ENCODE data around the gene POLR3A. TPM values are rescaled to one million over a fixed set of nuclear protein-coding genes. Genes with fewer than 3 reads are reported as not detected.

POLR3A gene
- total and polyA plus RNA-seq, 9 donors: 4.8 to 15.0 (median 12.8) TPM

DNA sequence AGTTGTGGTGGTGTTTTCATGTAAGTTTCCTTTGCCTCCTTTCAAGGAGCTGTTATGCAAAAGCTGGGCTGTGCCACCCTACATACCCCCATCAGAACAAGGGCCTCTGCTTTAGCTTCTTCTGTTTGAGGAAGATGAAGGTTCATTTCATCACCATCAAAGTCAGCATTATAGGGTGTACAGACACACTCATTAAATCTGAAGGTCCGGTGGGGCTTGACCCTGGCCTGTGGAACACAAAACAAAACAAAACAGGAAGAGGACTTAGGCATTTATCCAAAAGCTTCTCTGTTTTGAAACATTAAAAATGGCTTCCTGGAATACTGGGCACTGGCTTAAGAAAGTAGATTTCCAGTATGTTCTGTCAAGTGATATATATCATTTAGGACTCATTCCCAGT lies 15.8 kb downstream of the POLR3A start:
- no peak overlapping the region for H3K4me3 ChIP-seq
- no peak for TF ChIP-seq EP300 (IDR thresholded peaks at IDR 0.05)
- TF ChIP-seq, protein P1, sequence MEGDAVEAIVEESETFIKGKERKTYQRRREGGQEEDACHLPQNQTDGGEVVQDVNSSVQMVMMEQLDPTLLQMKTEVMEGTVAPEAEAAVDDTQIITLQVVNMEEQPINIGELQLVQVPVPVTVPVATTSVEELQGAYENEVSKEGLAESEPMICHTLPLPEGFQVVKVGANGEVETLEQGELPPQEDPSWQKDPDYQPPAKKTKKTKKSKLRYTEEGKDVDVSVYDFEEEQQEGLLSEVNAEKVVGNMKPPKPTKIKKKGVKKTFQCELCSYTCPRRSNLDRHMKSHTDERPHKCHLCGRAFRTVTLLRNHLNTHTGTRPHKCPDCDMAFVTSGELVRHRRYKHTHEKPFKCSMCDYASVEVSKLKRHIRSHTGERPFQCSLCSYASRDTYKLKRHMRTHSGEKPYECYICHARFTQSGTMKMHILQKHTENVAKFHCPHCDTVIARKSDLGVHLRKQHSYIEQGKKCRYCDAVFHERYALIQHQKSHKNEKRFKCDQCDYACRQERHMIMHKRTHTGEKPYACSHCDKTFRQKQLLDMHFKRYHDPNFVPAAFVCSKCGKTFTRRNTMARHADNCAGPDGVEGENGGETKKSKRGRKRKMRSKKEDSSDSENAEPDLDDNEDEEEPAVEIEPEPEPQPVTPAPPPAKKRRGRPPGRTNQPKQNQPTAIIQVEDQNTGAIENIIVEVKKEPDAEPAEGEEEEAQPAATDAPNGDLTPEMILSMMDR (IDR thresholded peaks at IDR 0.05): no peak
- TF ChIP-seq POLR2A (IDR thresholded peaks at IDR 0.05): no peak
- intact Hi-C loops (cut with DNase I): no loop called here
- no peaks in the 10 kb centered on the region for H3K9me3 ChIP-seq
- WGBS, 3 donors: 9 to 26% (median 11%) methylated on average over 1 of the region's 1 CpG
- no peaks in the 10 kb centered on the region for H3K4me1 ChIP-seq (ENCODE audit: insufficient read depth)
- H3K36me3 ChIP-seq: no peaks in the 10 kb centered on the region
- no peaks in the 10 kb centered on the region for H3K27me3 ChIP-seq
- no peak for DNase-seq
- no peak overlapping the region for H3K27ac ChIP-seq

DNA sequence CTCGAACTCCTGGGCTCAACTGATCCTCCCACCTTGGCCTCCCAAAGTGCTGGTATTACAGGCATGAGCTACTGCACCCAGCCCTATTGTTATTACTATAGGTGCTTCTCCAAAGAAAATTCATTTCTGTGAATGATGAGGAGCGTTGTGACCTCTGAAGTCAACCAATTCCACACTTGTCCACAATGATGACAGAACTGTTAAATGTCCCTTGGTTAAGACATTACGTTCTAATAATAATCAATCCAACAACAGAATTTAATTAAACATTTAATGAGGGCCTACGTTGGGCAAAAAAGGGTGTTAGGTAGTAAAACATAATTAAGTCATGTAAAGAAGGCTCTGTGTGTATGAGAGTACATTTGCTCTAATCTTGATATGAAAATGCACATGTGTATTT lies 18.2 kb downstream of the POLR3A start:
- no peaks in the 10 kb centered on the region for H3K27me3 ChIP-seq
- no peak overlapping the region for H3K27ac ChIP-seq
- H3K4me1 ChIP-seq (ENCODE audit: insufficient read depth): no peaks in the 10 kb centered on the region
- no peak overlapping the region for H3K4me3 ChIP-seq
- no peaks in the 10 kb centered on the region for H3K36me3 ChIP-seq
- intact Hi-C loops (cut with DNase I): no loop called here
- H3K9me3 ChIP-seq: no peaks in the 10 kb centered on the region
- 91 to 93% (median 92%) methylated on average over 4 of the region's 4 CpGs for WGBS, 3 donors
- no peak for DNase-seq
- TF ChIP-seq, protein P1 (IDR thresholded peaks at IDR 0.05): no peak
- TF ChIP-seq POLR2A (IDR thresholded peaks at IDR 0.05): no peak
- TF ChIP-seq EP300 (IDR thresholded peaks at IDR 0.05): no peak

DNA sequence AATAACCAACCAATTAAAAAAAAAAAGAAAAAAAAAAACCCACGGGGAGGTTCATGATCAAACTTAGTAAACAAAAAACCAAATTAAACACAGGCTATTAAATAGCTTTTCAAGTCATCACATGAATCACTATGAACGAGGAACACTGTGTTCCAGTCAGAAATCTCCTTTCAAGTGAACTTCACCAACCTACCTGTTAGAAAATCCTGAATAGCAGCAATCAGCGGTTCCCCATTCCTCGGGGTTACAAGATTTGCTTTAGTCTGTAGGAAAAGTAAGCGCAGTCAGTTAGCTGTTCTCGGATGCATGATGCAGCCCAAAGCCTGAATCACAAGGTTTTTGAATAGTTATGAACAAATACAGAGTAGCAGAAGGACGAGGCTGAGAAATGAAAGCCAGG lies 19.0 kb downstream of the POLR3A start:
- Histone ChIP-seq H3K4me1 (ENCODE audit: insufficient read depth) (no peaks in the 10 kb centered on the region), H3K27ac (no peak overlapping the region), H3K4me3 (no peak overlapping the region), H3K27me3 (no peaks in the 10 kb centered on the region), H3K36me3 (no peaks in the 10 kb centered on the region), H3K9me3 (no peaks in the 10 kb centered on the region)
- no peak for DNase-seq
- WGBS, 3 donors: 68 to 78% (median 74%) methylated on average over 7 of the region's 7 CpGs
- intact Hi-C loops (cut with DNase I): no loop called here
- TF ChIP-seq POLR2A (IDR thresholded peaks at IDR 0.05) (no peak), EP300 (IDR thresholded peaks at IDR 0.05) (no peak)
- TF ChIP-seq, protein P1 (IDR thresholded peaks at IDR 0.05): no peak

DNA sequence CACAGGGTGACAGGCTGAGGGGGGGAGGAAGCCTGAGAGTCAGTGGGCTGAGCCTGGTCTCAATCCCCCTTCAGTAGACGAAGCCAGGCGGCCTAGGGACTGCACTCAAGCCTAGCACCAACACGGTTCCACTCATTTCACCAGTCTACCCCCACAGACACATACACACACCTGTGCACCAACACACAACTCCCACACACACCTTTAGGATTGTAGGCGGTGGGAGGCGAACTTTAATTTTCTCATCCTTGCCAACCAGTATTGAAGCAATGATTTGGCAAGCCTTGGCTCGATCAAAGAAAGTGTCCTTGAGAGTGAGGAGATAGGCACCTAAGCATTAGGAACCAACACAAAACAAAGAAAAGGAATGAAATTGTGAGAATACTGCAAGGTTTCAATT lies 19.7 kb downstream of the POLR3A start:
- Histone ChIP-seq H3K4me3 (no peak overlapping the region), H3K27ac (no peak overlapping the region), H3K27me3 (no peaks in the 10 kb centered on the region), H3K4me1 (ENCODE audit: insufficient read depth) (no peaks in the 10 kb centered on the region), H3K36me3 (no peaks in the 10 kb centered on the region), H3K9me3 (no peaks in the 10 kb centered on the region)
- TF ChIP-seq, protein P1 (IDR thresholded peaks at IDR 0.05): no peak
- TF ChIP-seq POLR2A (IDR thresholded peaks at IDR 0.05) (no peak), EP300 (IDR thresholded peaks at IDR 0.05) (no peak)
- intact Hi-C loops (cut with DNase I): no loop called here
- WGBS, 3 donors: 59 to 70% (median 59%) methylated on average over 6 of the region's 6 CpGs
- DNase-seq: no peak

DNA sequence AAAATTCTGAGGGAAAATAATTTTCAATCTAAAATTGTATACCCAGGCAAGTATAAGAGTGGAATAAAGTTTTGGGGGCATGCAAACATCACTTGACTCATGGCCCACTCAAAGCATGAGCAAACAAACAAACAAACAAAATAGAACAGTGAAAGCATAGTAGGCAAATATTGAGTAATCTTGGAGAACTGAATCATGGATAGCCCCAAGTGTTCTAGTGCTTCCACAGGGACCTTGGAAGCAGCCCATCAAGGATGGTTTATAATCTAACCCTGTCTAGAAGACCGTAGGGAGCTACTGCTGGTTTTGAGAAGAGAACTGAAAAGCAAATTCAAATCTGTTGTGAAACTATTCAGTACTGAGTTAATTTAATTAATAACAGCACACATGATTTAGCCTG lies 22.1 kb downstream of the POLR3A start:
- WGBS, 3 donors: 61 to 68% (median 67%) methylated on average over 1 of the region's 1 CpG
- DNase-seq: no peak
- TF ChIP-seq, protein P1 (IDR thresholded peaks at IDR 0.05): no peak
- TF ChIP-seq EP300 (IDR thresholded peaks at IDR 0.05): no peak
- no peak for TF ChIP-seq POLR2A (IDR thresholded peaks at IDR 0.05)
- H3K36me3 ChIP-seq: no peaks in the 10 kb centered on the region
- H3K9me3 ChIP-seq: no peaks in the 10 kb centered on the region
- no peaks in the 10 kb centered on the region for H3K27me3 ChIP-seq
- H3K27ac ChIP-seq: no peak overlapping the region
- intact Hi-C loops (cut with DNase I): no loop called here
- no peak overlapping the region for H3K4me3 ChIP-seq
- H3K4me1 ChIP-seq (ENCODE audit: insufficient read depth): no peaks in the 10 kb centered on the region
